ENCODE data around the gene SENP6. TPM values are rescaled to one million over a fixed set of nuclear protein-coding genes. Genes with fewer than 3 reads are reported as not detected.

Gene SENP6
- total RNA-seq, 1 donor from 2014 or later, result 100 TPM

GRCh38 chr6:75604294-75604693 lies 2.6 kb downstream of the SENP6 start:
- DNase-seq (ENCODE audit: low read depth) (no peak), FAIRE-seq (no peak)
- Histone ChIP-seq H3K9me3 (ENCODE audit: insufficient read depth, low read depth, low read length) (no peaks in the 10 kb centered on the region), H2AFZ (ENCODE audit: low read depth, low read length) (no peak overlapping the region), H3K27ac (ENCODE audit: low read depth, low read length) (no peak overlapping the region), H3K4me2 (ENCODE audit: low read length) (peak overlapping the region; percentile 90), H3K36me3 (ENCODE audit: insufficient read depth, low read length) (no peaks in the 10 kb centered on the region), H4K20me1 (ENCODE audit: insufficient read depth, low read length) (peaks cover 68% of the 10 kb centered on the region), H3K79me2 (ENCODE audit: insufficient read depth, low read length) (peaks cover 86% of the 10 kb centered on the region), H3K27me3 (ENCODE audit: insufficient read depth, low read length) (no peaks in the 10 kb centered on the region), H3K9ac (ENCODE audit: low read length) (peak overlapping the region; percentile 98), H3K4me1 (ENCODE audit: insufficient read depth, low read length) (peaks cover 8% of the 10 kb centered on the region), H3K4me3 (ENCODE audit: insufficient read depth, low read depth, low read length) (peak overlapping the region; percentile 90)
- Mint-ChIP-seq H3K27me3 (ENCODE audit: low read depth, unreplicated experiment) (no peaks in the 10 kb centered on the region), H3K9me3 (ENCODE audit: unreplicated experiment) (no peaks in the 10 kb centered on the region), H3K27ac (ENCODE audit: unreplicated experiment) (peak overlapping the region; percentile 29), H3K4me3 (ENCODE audit: unreplicated experiment) (peak overlapping the region; percentile 96), H3K36me3 (ENCODE audit: low read depth, unreplicated experiment) (no peaks in the 10 kb centered on the region), H3K4me1 (ENCODE audit: low read depth, unreplicated experiment) (peaks cover 30% of the 10 kb centered on the region)
- no peak for TF ChIP-seq EZH2 (IDR thresholded peaks at IDR 0.05; ENCODE audit: insufficient read depth, low read length)
- no peak for TF ChIP-seq CTCF (IDR thresholded peaks at IDR 0.05; ENCODE audit: insufficient read depth, low read depth, low read length)

GRCh38 chr6:75605635-75606034 lies 4.0 kb downstream of the SENP6 start:
- no peak overlapping the region for H2AFZ ChIP-seq (ENCODE audit: low read depth, low read length)
- no peaks in the 10 kb centered on the region for H3K36me3 Mint-ChIP-seq (ENCODE audit: low read depth, unreplicated experiment)
- H3K27me3 Mint-ChIP-seq (ENCODE audit: low read depth, unreplicated experiment), result no peaks in the 10 kb centered on the region
- peaks cover 37% of the 10 kb centered on the region for H3K4me1 Mint-ChIP-seq (ENCODE audit: low read depth, unreplicated experiment)
- H3K4me3 ChIP-seq (ENCODE audit: insufficient read depth, low read depth, low read length), result no peak overlapping the region
- H3K4me3 Mint-ChIP-seq (ENCODE audit: unreplicated experiment), result peak overlapping the region; percentile 66
- peaks cover 7% of the 10 kb centered on the region for H3K4me1 ChIP-seq (ENCODE audit: insufficient read depth, low read length)
- no peaks in the 10 kb centered on the region for H3K27me3 ChIP-seq (ENCODE audit: insufficient read depth, low read length)
- no peak overlapping the region for H3K27ac Mint-ChIP-seq (ENCODE audit: unreplicated experiment)
- H3K27ac ChIP-seq (ENCODE audit: low read depth, low read length), result no peak overlapping the region
- H3K36me3 ChIP-seq (ENCODE audit: insufficient read depth, low read length), result no peaks in the 10 kb centered on the region
- FAIRE-seq (no peak), DNase-seq (ENCODE audit: low read depth) (no peak)
- no peaks in the 10 kb centered on the region for H3K9me3 Mint-ChIP-seq (ENCODE audit: unreplicated experiment)
- H3K9ac ChIP-seq (ENCODE audit: low read length), result no peak overlapping the region
- TF ChIP-seq EZH2 (IDR thresholded peaks at IDR 0.05; ENCODE audit: insufficient read depth, low read length) (no peak), CTCF (IDR thresholded peaks at IDR 0.05; ENCODE audit: insufficient read depth, low read depth, low read length) (no peak)
- no peaks in the 10 kb centered on the region for H3K9me3 ChIP-seq (ENCODE audit: insufficient read depth, low read depth, low read length)
- H3K79me2 ChIP-seq (ENCODE audit: insufficient read depth, low read length), result peaks cover 99% of the 10 kb centered on the region
- no peak overlapping the region for H3K4me2 ChIP-seq (ENCODE audit: low read length)
- H4K20me1 ChIP-seq (ENCODE audit: insufficient read depth, low read length), result peaks cover 81% of the 10 kb centered on the region

GRCh38 chr6:75608304-75608703 lies 6.6 kb downstream of the SENP6 start:
- no peak overlapping the region for H3K27ac ChIP-seq (ENCODE audit: low read depth, low read length)
- Mint-ChIP-seq H3K4me3 (ENCODE audit: unreplicated experiment) (peak overlapping the region; percentile 31), H3K27me3 (ENCODE audit: low read depth, unreplicated experiment) (no peaks in the 10 kb centered on the region), H3K36me3 (ENCODE audit: low read depth, unreplicated experiment) (no peaks in the 10 kb centered on the region), H3K4me1 (ENCODE audit: low read depth, unreplicated experiment) (peaks cover 45% of the 10 kb centered on the region), H3K9me3 (ENCODE audit: unreplicated experiment) (no peaks in the 10 kb centered on the region), H3K27ac (ENCODE audit: unreplicated experiment) (no peak overlapping the region)
- H3K36me3 ChIP-seq (ENCODE audit: insufficient read depth, low read length), result no peaks in the 10 kb centered on the region
- H3K27me3 ChIP-seq (ENCODE audit: insufficient read depth, low read length), result no peaks in the 10 kb centered on the region
- no peak for FAIRE-seq
- TF ChIP-seq EZH2 (IDR thresholded peaks at IDR 0.05; ENCODE audit: insufficient read depth, low read length) (no peak), CTCF (IDR thresholded peaks at IDR 0.05; ENCODE audit: insufficient read depth, low read depth, low read length) (no peak)
- H2AFZ ChIP-seq (ENCODE audit: low read depth, low read length), result no peak overlapping the region
- H4K20me1 ChIP-seq (ENCODE audit: insufficient read depth, low read length), result peaks cover 100% of the 10 kb centered on the region
- H3K4me1 ChIP-seq (ENCODE audit: insufficient read depth, low read length), result peaks cover 2% of the 10 kb centered on the region
- DNase-seq (ENCODE audit: low read depth), result no peak
- no peaks in the 10 kb centered on the region for H3K9me3 ChIP-seq (ENCODE audit: insufficient read depth, low read depth, low read length)
- H3K79me2 ChIP-seq (ENCODE audit: insufficient read depth, low read length), result peaks cover 100% of the 10 kb centered on the region
- no peak overlapping the region for H3K9ac ChIP-seq (ENCODE audit: low read length)
- no peak overlapping the region for H3K4me3 ChIP-seq (ENCODE audit: insufficient read depth, low read depth, low read length)
- no peak overlapping the region for H3K4me2 ChIP-seq (ENCODE audit: low read length)

Measured in astrocyte (in vitro differentiated cells and primary cell).